GM18907 (cell line): Measurements from ENCODE around the gene PHLDB2.

Source experiments
- ATAC-seq: cut with Tn5 transposase; IDR thresholded peaks from one replicate; pipeline ENCODE4 v1.9.1; 2021; ENCODE audit warnings: mild to moderate bottlenecking, moderate library complexity; ENCODE audit not compliant: unreplicated experiment

PHLDB2 gene

GRCh38 chr3:111981457-111981763 is 122.3 kb downstream of the PHLDB2 start:
- ATAC-seq = no peak

DNA sequence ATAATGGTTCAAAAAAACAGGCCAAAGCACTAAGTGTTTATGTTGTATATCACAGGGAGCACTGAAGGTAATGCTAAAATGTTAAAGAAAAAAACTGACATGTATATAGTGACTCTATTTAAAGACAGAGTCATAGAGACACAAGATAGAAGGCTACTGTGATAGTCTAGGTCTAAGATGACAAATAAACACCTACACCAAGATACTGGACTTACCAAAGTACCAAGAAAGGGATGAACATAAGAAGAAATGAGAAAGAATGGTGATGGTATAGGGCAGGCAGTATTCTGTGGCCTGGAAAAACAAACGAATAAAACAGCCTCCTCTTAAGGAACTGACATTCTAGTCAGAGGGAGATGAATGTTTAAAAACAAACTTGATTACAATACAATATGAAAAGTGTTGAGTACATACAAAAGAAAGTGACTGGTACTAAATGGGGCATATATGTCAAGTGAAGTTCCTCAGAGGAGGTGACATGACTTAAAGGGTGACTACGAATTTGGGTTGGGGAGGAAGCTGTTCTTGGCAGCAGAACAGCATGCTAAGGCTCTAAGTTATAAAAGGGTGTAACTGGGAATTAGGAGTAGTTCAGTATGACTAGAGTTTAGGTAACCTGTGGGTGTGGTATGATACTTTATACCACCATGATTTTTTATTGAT is 125.7 kb downstream of the PHLDB2 start:
- ATAC-seq = no peak

DNA sequence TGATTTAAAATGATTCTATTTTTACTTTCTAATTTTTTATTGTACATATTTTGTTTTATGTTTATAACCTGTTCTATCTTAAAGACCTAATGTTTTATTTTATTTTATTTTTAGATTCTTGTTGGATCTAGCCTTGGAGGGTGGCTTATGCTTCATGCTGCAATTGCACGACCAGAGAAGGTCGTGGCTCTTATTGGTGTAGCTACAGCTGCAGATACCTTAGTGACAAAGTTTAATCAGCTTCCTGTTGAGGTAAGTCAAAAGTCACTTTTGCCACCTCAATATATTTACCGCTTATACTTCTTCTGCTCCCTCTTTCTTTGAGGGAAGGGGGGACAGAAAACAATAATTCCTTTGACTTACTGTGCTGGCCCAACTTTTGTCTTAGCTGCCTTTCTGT is 127.7 kb downstream of the PHLDB2 start:
- ATAC-seq = no peak

DNA sequence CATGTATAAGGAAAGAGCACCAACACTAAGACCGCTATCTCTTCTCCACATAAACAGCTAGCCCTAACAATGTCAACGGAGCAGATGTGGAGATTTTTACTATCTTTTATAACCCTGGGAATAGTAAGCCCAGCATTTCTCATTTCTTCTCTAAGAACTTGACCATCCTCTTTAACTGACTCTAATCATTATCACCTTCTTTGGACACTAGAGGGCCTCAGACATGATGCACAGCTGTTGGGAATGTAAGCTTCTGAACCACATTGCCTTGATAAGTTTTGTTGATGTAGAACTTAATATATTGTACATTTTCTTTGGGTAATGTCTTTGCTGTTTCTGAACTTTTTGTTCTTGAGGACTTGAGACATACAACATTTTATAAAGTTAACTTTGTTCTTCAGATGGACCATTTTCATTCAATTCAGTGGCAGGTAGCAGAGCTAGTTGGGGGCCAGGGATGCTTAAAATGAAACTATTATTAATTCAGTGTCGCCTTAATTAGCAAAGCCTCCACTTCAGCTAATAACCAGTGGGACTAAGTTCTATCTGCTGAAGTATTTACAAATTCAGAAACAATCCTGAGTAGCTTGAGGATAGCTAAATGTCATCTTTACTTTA is 130.1 kb downstream of the PHLDB2 start:
- peak; percentile 93 for ATAC-seq

DNA sequence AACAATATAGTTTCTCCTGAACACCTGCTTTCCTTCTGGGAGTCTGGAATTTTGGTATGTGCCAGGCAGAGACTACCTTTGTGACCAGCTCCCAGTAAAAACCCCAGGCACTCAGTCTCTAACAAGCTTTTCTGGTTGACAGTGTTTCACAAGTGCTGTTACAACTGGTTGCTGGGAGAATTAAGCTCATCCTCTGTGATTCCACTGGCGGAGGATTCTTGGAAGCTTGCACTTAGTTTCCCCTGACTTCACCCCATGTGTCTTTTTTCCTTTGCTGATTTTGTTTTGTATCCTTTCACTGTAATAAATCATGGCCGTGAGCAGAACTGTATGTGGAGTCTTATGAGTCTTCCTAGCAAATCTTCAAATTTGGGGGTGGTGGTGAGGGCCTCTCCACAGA is 134.0 kb downstream of the PHLDB2 start:
- no peak for ATAC-seq

- ATAC-seq = peak; percentile 69
Observed at GRCh38 chr3:111998636-111999483, 139.8 kb downstream of the PHLDB2 start, which contains the start of gene TAGLN3. Gene TAGLN3 (plus strand): TSS chr3:111998922. CDS start chr3:111999423, 501 bp downstream.

GRCh38 chr3:111999484-112000324 is 140.6 kb downstream of the PHLDB2 start:
- no peak for ATAC-seq

DNA sequence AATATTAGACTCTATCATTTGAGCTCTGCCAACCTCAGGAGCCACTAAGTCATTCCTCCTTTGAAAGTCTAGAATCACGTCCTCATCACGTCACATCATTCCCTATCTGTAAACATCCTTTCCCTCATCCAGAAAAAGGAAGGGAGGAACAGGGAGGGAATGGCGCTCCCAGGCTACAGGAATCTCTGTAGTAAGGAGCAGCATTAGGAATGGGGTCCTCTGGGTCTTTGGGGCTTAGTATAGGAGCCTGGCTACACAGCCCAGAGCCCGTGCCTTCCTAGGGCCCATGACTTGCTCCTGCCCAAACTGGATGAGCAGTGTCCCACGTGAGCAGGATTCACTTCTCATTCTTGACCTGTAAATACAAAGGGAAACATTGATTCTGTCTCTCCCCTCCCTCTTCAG is 141.3 kb downstream of the PHLDB2 start:
- no peak for ATAC-seq

- no peak for ATAC-seq
Observed at GRCh38 chr3:112000966-112001365, 141.9 kb downstream of the PHLDB2 start.

- no peak for ATAC-seq
Observed at GRCh38 chr3:112001526-112001925, 142.5 kb downstream of the PHLDB2 start.

DNA sequence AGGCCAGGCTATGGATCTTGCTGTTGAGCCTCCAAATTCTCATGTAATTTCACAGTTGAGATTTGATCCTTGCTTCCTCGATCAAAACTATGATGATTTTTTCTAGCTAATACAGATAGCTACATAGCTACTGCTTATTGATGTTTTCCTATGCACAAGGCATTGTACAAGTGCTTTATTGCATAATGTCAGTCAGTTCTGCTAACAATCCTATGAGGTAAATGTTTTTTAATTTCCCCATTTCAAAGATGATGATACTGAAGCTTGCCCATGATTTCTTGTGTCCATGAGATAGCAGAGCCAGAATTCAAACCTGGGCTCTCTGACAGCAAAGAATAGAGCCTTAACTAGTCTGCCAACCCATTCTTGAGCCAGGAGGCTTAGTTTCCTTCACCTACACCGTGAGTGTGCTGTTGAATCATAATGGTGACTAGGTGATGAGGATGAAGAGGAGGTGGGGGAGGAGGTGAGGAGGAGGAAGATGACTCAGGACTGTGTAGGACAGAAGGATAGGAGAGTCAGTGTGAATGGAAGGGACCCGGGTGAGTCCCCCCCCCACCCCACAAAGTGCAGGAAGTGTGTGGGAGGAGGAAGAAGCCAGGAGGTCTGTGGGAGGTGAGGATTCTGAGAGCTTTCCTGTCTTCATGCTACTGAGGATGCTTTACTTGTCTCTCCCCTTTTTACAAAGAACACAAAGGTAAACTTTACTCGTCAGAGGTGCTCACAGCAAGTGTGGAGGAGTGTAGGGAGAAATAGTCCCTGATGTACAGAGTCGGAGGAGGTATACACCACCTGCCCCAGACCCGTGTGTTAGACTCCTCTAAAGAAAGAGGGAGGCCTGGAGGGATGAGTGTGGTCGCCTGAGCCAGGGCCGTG is 143.3 kb downstream of the PHLDB2 start:
- no peak for ATAC-seq

- ATAC-seq = no peak
Observed at GRCh38 chr3:112003321-112004080, 144.4 kb downstream of the PHLDB2 start.

DNA sequence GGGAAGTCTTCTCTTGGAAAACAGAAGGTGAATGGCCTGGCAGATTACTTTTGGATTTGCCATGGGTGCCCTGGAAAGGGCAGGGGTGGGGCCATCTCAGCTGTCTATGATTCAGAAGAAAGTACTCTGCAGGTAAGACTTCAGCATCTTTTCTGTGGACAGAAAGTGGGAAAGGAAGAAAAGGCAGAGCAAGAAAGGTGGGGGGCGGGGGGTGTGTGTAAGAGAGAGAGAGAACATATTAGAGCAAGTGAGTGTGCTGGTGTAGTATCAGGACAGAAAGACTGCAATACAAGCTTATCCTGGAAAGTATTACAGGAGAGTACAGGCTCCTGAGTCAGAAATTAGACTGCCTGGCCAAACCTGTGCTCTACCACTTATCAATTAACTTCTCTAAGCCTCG is 145.1 kb downstream of the PHLDB2 start:
- ATAC-seq = no peak

DNA sequence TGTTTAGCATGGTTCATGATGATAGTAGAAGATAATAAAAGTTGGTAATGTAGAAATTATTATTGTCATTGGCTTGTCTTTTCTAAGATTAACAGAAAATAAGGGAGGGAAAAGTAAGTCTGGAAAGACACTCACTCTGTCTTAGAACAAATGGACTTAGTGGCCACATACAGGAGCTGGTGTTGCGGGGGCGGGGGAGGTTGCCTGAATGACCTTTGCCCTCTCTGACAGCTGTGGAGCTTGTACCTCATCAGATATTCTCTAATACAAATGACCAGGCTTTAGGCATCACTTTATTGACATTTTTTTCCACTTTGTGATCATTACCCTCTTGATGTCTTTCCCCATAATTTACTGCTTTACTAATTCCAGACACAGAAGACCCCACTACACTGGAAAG is 145.6 kb downstream of the PHLDB2 start:
- no peak for ATAC-seq

GRCh38 chr3:112005091-112005672 is 146.1 kb downstream of the PHLDB2 start:
- no peak for ATAC-seq

DNA sequence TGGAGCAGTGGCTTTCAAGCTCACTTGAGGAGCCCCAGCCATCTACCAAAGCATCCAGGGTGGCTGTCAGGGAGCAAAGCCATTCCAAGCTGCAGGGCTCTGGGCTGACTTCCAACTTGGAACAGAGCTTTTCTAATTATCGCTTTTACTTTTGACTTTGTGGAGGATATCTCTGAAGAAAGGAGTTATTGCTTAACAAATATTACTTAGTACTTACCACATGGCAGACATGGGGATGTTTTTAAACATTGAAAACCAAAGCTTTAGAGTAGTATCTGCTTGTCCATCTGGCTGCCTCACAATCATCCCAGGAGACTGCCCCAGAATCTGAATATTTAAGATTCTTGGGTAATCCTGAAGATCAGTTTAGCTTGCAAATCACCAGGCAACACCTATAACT is 148.6 kb downstream of the PHLDB2 start:
- no peak for ATAC-seq

DNA sequence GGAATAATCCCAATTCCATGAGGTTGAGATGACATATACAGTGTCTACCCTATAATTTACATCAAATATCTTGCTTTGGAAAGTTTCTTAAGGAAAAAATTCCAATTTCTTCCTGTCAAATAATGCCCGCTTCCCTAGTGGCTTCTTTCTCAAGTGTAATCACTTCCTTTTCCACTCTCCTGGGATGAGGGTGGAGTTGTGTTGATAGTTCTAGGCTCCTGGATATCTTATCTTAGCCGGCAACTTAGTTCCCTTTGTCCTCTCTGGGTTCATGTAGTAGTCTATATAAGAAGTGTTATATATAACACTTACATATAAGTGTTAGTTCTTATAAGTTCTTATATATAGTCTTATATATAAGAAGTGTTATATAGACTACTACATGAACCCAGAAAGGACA is 150.6 kb downstream of the PHLDB2 start:
- no peak for ATAC-seq

DNA sequence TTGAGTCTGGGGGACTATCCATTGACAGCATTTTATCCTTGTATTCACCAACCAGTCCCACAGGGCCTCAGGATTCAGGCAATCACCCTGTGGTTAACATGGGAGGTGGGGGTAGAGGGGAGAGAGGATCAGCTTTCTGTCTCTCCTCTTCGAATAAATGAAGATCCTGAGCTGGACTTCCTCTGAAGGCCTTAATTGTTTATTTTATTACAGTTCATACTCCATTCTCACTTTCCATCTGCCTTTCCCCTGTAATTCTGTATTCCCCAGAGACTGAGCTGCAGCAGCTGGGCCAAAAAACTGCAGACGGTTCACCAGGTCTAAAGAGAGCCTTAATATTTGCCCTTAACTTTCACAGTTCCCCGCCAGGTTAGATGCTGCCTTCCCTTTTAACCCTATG is 151.6 kb downstream of the PHLDB2 start:
- no peak for ATAC-seq

- ATAC-seq = no peak
Observed at GRCh38 chr3:112011376-112011940, 152.4 kb downstream of the PHLDB2 start.
